Cardiac atrium fibroblast (primary cell): ENCODE measurements around the gene CDK5R2. TPM values are rescaled to one million over a fixed set of nuclear protein-coding genes. Genes with fewer than 3 reads are reported as not detected.

Experiments used
- total RNA-seq: library from RNA; depleted of rRNA; stranded (reverse); fragments of >200 nt; gene quantifications from 2 replicates; pipeline ENCODE4 v1.2.3, GENCODE V29; 2015

Gene CDK5R2
- not detected in 2 replicates for total RNA-seq

DNA sequence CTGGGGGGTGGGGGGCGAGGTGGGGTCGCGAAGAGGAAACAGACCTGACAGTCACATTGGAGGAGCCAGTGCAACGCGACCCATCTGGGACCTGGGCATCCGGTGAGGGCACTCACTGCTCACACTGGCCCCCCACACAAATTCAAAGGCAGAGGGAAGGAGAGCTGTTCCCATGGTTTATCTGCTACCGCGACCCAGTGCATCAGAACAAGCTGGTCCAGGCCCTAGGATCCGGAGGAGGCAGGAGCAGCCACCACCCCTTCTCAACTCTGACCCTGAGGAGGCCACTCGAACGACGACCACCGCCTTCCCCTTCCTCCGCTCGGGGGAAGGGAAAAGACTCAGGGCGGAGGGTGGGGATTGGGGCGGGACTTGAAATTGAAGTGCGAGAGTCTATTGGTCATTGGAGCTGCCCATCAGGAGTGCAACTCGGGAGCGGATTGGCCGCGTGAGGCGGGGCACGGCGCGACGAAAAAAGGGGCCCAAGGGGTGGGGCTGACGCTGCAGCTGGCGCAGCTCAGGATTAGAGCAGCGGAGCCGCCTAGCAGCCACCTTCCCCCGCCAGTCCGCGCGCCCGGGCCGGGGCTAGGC, at the start of gene CDK5R2:
Gene CDK5R2 (plus strand): TSS at position 526 of the 591 bp plus-strand sequence. CDS start 155 bp downstream, outside the sequence.

GRCh38 chr2:218985021-218985324, 25.5 kb downstream of the CDK5R2 start, which contains the start of gene FEV:
Gene FEV (minus strand): TSS chr2:218985184. CDS start chr2:218985075, 109 bp downstream.

GRCh38 chr2:218993345-218994315, 34.2 kb downstream of the CDK5R2 start, which contains the start of gene CRYBA2:
Gene CRYBA2 (minus strand): TSS chr2:218993422. CDS start chr2:218993176, 246 bp downstream.

Other genes with a start within 250 kb of the CDK5R2 start
- gene TTLL4, start 248.8 kb upstream of the CDK5R2 start, total RNA-seq = 9.9 and 43.9 TPM in 2 replicates
- 2.7 and 2.9 TPM in 2 replicates for gene CYP27A1, start 177.5 kb upstream of the CDK5R2 start, total RNA-seq
- not detected in 2 replicates for gene PRKAG3, start 127.9 kb upstream of the CDK5R2 start, total RNA-seq
- gene WNT6, start 99.9 kb upstream of the CDK5R2 start, total RNA-seq = not detected in 2 replicates
- not detected in 2 replicates for gene WNT10A, start 78.8 kb upstream of the CDK5R2 start, total RNA-seq
- not detected in 2 replicates for gene FEV, start 25.5 kb downstream of the CDK5R2 start, total RNA-seq
- not detected in 2 replicates for gene CRYBA2, start 33.8 kb downstream of the CDK5R2 start, total RNA-seq
- not detected in 2 replicates for gene CFAP65, start 81.8 kb downstream of the CDK5R2 start, total RNA-seq
- gene IHH, start 101.3 kb downstream of the CDK5R2 start, total RNA-seq = under 0.01 TPM in 1 of 2 replicates, not detected in the other
- gene NHEJ1, start 201.1 kb downstream of the CDK5R2 start, total RNA-seq = 13.5 and 21.2 TPM in 2 replicates
- 0.16 TPM in 1 of 2 replicates, not detected in the other for gene SLC23A3, start 210.4 kb downstream of the CDK5R2 start, total RNA-seq
- 16.1 and 32.9 TPM in 2 replicates for gene CNPPD1, start 217.3 kb downstream of the CDK5R2 start, total RNA-seq
- gene RETREG2, start 218.6 kb downstream of the CDK5R2 start, total RNA-seq = 49.9 and 67.9 TPM in 2 replicates
- 17.0 and 32.6 TPM in 2 replicates for gene ZFAND2B, start 247.1 kb downstream of the CDK5R2 start, total RNA-seq